ENCODE measurements around the gene AKAP6.

The AKAP6 gene

DNA sequence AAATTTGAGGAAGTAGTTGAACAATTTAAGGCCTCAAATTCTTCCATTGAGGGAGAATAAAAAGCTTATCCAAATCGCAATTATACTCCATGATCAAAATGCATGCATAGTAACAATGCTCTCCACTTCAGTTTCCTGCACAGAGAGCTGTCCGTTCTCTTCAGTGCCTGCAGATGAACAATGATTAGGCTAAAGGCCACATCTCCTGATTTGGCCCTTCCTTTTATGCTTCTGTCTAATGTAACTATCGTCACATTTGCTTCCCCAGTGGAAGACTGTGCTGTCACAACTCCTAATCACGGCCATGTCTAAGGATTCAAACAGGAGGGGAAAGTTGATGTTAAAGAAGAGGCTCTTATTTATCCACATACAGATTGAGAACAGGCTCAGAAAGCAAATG lies 496.0 kb downstream of the AKAP6 start:
- Mint-ChIP-seq H3K36me3 (ENCODE audit: low read depth) (no peaks in the 10 kb centered on the region), H3K9me3 (peaks cover 10% of the 10 kb centered on the region), H3K4me1 (ENCODE audit: low read depth) (no peaks in the 10 kb centered on the region)

DNA sequence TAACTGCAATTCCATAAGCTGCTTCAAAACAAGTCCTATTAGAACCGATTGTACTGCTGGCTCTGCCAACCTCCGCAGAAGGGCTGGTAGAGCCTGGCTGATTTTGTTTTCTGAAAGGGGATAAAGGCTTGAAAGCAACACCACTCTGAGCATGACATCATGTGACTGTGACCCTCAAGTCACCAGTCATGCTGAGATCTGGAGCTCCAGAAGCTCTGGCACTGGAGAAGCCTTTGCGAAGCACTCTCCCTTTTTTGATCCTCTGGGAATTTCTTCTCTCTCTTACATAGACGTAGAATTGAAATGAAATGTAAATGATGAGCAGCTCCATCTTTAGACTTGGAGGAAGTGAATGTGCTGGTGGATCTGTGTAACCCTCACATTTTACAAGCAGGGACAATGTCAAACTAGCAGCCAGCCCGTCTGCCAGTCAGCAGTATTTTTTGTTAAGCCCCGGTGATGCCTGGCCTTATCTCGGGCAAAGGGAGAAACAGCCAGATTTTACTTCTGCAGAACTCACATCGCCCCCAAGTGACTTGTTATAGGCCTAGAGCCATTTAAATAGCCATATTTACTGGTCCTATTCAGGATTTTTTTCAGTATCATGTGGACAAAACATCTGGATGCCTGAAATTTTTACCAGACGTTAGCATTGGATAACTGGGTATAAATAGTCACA lies 497.4 kb downstream of the AKAP6 start:
- H3K36me3 Mint-ChIP-seq (ENCODE audit: low read depth) = no peaks in the 10 kb centered on the region
- no peaks in the 10 kb centered on the region for H3K4me1 Mint-ChIP-seq (ENCODE audit: low read depth)
- H3K27ac Mint-ChIP-seq = no peak overlapping the region
- peaks cover 10% of the 10 kb centered on the region for H3K9me3 Mint-ChIP-seq
- H3K4me3 Mint-ChIP-seq = no peak overlapping the region
- no peaks in the 10 kb centered on the region for H3K27me3 Mint-ChIP-seq (ENCODE audit: low read depth)

More for the DNA sequence above, 496.0 kb downstream of the AKAP6 start:
- Mint-ChIP-seq H3K27me3 (ENCODE audit: low read depth) (no peaks in the 10 kb centered on the region), H3K4me3 (no peak overlapping the region), H3K27ac (no peak overlapping the region)

DNA sequence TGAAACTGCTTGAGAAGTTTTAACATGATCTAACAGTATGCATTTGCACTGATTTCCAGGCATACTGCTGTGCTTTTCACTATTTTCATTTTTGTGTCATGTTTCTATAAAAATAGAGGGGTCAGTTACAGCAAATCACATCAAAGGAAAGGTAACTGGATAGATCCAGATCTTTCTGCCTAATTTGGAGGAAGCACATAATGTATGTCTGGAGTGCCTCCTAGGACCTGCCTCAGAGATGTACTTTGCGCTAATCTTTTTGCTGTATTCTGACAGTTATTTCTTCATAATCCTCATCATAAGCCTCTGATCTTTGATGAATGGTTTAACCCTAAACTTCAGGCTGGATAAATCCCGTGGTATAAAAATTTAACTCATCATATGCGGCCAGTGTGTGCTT lies 498.4 kb downstream of the AKAP6 start:
- Mint-ChIP-seq H3K9me3 (peaks cover 7% of the 10 kb centered on the region), H3K36me3 (ENCODE audit: low read depth) (no peaks in the 10 kb centered on the region), H3K27ac (no peak overlapping the region), H3K27me3 (ENCODE audit: low read depth) (no peaks in the 10 kb centered on the region), H3K4me3 (no peak overlapping the region), H3K4me1 (ENCODE audit: low read depth) (no peaks in the 10 kb centered on the region)

DNA sequence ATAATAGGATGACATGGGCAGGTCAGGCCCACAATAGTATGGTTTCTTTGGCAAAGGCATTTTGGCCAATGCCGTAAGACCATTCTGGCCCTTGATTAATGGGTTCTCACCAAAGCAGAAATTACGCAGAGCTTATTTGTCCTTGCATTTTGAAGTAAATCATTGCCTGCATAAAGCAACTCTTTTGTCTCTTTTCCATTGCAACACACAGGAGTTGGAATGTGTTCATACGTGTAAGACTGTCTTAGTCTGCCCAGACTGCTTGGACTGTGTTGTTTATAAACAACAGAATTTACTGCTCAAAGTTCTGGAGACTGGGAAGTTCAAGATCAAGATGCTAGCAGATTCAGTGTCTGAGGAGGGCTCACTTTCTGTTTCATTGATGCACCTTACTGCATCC lies 506.8 kb downstream of the AKAP6 start:
- Mint-ChIP-seq H3K4me3 (no peak overlapping the region), H3K4me1 (ENCODE audit: low read depth) (no peaks in the 10 kb centered on the region), H3K27me3 (ENCODE audit: low read depth) (no peaks in the 10 kb centered on the region), H3K9me3 (peaks cover 2% of the 10 kb centered on the region), H3K36me3 (ENCODE audit: low read depth) (no peaks in the 10 kb centered on the region), H3K27ac (no peak overlapping the region)

DNA sequence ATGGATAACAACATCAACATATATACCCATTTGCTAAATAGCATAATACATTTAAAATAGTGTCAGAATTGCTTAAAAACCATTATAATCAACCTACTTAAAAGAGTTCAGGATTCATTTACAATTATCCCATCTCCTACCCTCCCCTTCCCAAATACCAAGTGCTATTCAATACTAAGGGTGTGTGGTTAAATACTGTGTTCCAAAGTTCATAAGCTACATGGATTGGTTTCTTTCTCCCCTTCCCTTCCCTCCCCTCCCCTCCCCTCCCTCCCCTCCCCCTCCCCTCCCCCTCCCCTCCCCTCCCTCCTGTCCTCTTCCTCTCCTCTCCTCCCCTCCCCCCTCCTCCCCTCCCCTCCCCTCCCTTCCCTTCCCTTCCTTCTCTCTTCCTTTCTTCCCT lies 512.6 kb downstream of the AKAP6 start:
- Mint-ChIP-seq H3K4me1 (ENCODE audit: low read depth) (no peaks in the 10 kb centered on the region), H3K36me3 (ENCODE audit: low read depth) (no peaks in the 10 kb centered on the region), H3K9me3 (peaks cover 9% of the 10 kb centered on the region), H3K4me3 (no peak overlapping the region), H3K27me3 (ENCODE audit: low read depth) (no peaks in the 10 kb centered on the region), H3K27ac (no peak overlapping the region)

DNA sequence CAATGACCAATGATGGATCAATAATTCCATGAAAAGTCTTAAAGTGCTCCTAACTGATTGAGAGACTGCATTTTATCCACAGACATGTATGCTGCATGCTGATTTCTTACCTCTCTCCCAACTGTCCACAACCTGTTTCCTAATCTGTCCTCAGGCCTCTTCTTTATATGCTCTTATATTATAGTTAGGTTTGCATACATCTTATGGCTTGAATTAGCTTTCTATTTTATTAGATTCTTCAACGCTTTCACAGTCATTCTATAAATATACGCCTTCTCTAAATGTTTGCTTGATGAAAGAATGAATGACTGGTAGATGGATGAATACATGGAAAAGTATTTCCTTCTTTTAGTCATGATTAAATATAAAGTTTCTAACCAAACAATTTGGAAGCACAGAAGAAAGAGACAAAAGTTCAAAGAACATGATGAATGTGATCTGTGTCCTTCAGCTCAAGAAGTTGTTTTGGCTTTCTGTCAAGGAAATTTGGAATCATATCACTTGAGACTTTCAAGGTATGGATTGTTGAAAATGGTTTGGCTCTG lies 517.8 kb downstream of the AKAP6 start:
- H3K9me3 Mint-ChIP-seq = peaks cover 6% of the 10 kb centered on the region
- H3K27ac Mint-ChIP-seq = no peak overlapping the region
- H3K27me3 Mint-ChIP-seq (ENCODE audit: low read depth) = no peaks in the 10 kb centered on the region
- H3K36me3 Mint-ChIP-seq (ENCODE audit: low read depth) = no peaks in the 10 kb centered on the region
- H3K4me1 Mint-ChIP-seq (ENCODE audit: low read depth) = no peaks in the 10 kb centered on the region
- H3K4me3 Mint-ChIP-seq = no peak overlapping the region

DNA sequence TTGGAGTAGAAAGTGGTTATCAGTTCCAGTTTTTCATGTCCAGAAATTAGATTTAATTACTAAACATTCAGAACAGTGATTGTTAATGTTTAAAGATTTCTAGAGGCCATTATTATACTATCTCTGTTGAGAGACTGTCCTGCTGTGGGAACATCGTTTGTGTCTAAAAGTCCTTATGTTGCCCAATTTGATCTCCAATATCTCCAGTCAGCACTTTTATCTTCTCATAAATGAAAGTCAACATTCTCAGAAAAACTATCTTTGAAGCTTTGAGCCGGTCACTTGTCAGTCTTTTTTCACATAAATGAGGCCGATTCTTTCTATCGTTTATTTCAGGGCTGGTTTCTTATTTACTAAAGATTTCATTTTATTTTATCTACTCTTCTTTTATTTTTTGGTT lies 518.8 kb downstream of the AKAP6 start:
- Mint-ChIP-seq H3K27me3 (ENCODE audit: low read depth) (no peaks in the 10 kb centered on the region), H3K27ac (no peak overlapping the region), H3K9me3 (peaks cover 7% of the 10 kb centered on the region), H3K4me1 (ENCODE audit: low read depth) (no peaks in the 10 kb centered on the region), H3K36me3 (ENCODE audit: low read depth) (no peaks in the 10 kb centered on the region), H3K4me3 (no peak overlapping the region)

DNA sequence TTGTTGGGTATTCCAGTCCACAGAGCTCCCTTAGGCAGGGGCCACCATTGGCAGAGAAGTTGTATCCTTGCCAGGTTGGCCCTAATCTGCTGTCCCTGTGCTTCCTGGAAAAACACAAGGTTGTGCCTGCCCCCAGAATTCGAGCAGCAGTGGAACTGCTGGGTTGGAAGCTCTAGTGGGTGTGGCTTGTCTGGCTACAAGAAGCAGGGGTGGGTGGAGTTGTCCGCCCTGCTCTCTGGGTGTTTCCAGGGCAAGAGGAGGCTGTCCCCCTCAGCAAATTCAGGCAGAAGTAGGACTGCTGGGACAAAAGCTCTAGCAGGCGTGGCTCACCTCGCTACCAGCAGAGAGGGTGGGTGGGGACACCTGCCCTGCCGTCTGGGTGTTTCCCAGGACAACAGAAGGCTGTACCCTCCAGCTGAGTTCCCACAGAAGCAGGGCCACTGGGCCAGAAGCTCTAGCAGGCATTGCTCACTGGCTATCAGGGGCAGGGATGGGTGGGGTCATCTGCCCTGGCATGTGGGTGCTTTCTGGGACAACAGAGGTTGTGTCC lies 536.8 kb downstream of the AKAP6 start:
- H3K27ac Mint-ChIP-seq = no peak overlapping the region
- peaks cover 11% of the 10 kb centered on the region for H3K9me3 Mint-ChIP-seq
- no peaks in the 10 kb centered on the region for H3K36me3 Mint-ChIP-seq (ENCODE audit: low read depth)
- no peaks in the 10 kb centered on the region for H3K27me3 Mint-ChIP-seq (ENCODE audit: low read depth)
- no peaks in the 10 kb centered on the region for H3K4me1 Mint-ChIP-seq (ENCODE audit: low read depth)
- no peak overlapping the region for H3K4me3 Mint-ChIP-seq

DNA sequence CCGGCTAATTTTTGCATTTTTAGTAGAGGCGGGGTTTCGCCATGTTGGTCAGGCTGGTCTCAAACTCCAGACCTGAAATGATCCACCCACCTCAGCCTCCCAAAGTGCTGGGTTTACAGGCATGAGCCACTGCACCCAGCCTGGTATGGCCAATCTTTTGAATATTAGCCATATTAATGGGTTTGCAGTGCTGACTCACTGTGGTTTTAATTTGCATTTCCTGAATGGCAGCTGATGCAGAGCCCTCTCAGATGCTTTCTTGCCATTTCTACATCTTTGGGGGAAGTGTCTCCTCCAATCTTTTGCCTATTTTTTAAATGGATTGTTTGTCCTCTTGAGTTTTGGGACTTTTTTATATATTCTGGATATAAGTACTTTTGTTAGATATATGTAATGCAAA lies 554.1 kb downstream of the AKAP6 start:
- Mint-ChIP-seq H3K9me3 (peaks cover 7% of the 10 kb centered on the region), H3K36me3 (ENCODE audit: low read depth) (no peaks in the 10 kb centered on the region), H3K4me1 (ENCODE audit: low read depth) (no peaks in the 10 kb centered on the region), H3K27ac (no peak overlapping the region), H3K4me3 (no peak overlapping the region), H3K27me3 (ENCODE audit: low read depth) (no peaks in the 10 kb centered on the region)
